DMS153 treated with DMSO at 0.1 percent for 48 hours (cell line): Measurements from ENCODE around the gene ENO4.

ENCODE experiments used
- DNase-seq: peaks from one replicate; lab custom pipeline; 2025; ENCODE audit not compliant: unreplicated experiment; lab: John Stamatoyannopoulos, UW

Gene ENO4

GRCh38 chr10:116831086-116831485, 18.2 kb upstream of the ENO4 start:
- no peak for DNase-seq

GRCh38 chr10:116831790-116832189, 17.5 kb upstream of the ENO4 start:
- no peak for DNase-seq

- DNase-seq = no peak
Measured at GRCh38 chr10:116833986-116834985, 15.0 kb upstream of the ENO4 start.

- DNase-seq = no peak
Measured at GRCh38 chr10:116835658-116836057, 13.6 kb upstream of the ENO4 start.

GRCh38 chr10:116836083-116836482, 13.2 kb upstream of the ENO4 start:
- DNase-seq = no peak

- peak; percentile 21 for DNase-seq
Measured at GRCh38 chr10:116836902-116837523, 12.3 kb upstream of the ENO4 start.

- DNase-seq = no peak
Measured at GRCh38 chr10:116838143-116838725, 11.1 kb upstream of the ENO4 start.

GRCh38 chr10:116840389-116841075, 8.8 kb upstream of the ENO4 start:
- DNase-seq = no peak

GRCh38 chr10:116845823-116846222, 3.5 kb upstream of the ENO4 start:
- no peak for DNase-seq

GRCh38 chr10:116848032-116848943, 1.0 kb upstream of the ENO4 start:
- no peak for DNase-seq

GRCh38 chr10:116848944-116849247, 403 bp upstream of the ENO4 start:
- no peak for DNase-seq

GRCh38 chr10:116850058-116850611, 836 bp downstream of the ENO4 start:
- no peak for DNase-seq

GRCh38 chr10:116852246-116852645, 2.9 kb downstream of the ENO4 start:
- no peak for DNase-seq

- DNase-seq = no peak
Measured at GRCh38 chr10:116853287-116853686, 4.0 kb downstream of the ENO4 start.

GRCh38 chr10:116853701-116854100, 4.4 kb downstream of the ENO4 start:
- no peak for DNase-seq

- DNase-seq = no peak
Measured at GRCh38 chr10:116857156-116857555, 7.9 kb downstream of the ENO4 start.

GRCh38 chr10:116861796-116862195, 12.5 kb downstream of the ENO4 start:
- DNase-seq = no peak

- DNase-seq = no peak
Measured at GRCh38 chr10:116864436-116864835, 15.1 kb downstream of the ENO4 start.

GRCh38 chr10:116866066-116866465, 16.8 kb downstream of the ENO4 start:
- no peak for DNase-seq

GRCh38 chr10:116866987-116867595, 17.8 kb downstream of the ENO4 start:
- no peak for DNase-seq
